Fibroblast of mammary gland (primary cell): Measurements from ENCODE around the gene TJAP1.
A peak's percentile ranks its signal among the peaks of the same experiment; 100 is the strongest.

Experiments
- DNase-seq: peaks from one replicate; pipeline ENCODE4 v3.0.0-alpha.2; 2010; ENCODE audit warnings: low read depth
- H3K4me3 ChIP-seq: 2 replicates; pipeline ENCODE4 v1.5.1; 2011; ENCODE audit warnings: low read depth, mild to moderate bottlenecking, low read length, moderate library complexity; ENCODE audit not compliant: control insufficient read depth
- CTCF ChIP-seq: conservative IDR thresholded peaks from 2 replicates; pipeline ENCODE4 v1.5.1; 2011; ENCODE audit warnings: low read depth, low read length, inconsistent platforms; ENCODE audit not compliant: control insufficient read depth, insufficient read depth

Gene TJAP1

DNA sequence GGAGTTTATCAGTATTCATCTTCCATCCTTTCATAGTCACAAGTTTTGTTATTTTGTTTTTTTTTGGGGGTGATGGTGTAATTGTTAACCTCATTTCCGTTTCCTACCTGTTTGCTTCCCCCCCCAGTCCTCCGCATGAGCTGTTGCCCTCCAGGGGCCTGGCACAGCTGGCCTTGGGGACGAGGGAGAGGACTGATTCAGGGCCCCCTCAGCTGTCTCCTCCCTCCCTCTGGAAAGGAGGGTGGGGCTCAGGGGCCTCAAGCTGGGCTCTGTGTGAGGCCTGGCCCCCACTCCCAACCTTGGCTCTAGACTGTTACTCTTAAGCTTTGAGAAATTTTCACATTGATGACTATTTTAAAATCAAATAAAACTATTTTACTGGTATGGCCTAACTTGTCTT is 28.8 kb downstream of the TJAP1 start:
- H3K4me3 ChIP-seq = no peak overlapping the region
- no peak for TF ChIP-seq CTCF
- no peak for DNase-seq

DNA sequence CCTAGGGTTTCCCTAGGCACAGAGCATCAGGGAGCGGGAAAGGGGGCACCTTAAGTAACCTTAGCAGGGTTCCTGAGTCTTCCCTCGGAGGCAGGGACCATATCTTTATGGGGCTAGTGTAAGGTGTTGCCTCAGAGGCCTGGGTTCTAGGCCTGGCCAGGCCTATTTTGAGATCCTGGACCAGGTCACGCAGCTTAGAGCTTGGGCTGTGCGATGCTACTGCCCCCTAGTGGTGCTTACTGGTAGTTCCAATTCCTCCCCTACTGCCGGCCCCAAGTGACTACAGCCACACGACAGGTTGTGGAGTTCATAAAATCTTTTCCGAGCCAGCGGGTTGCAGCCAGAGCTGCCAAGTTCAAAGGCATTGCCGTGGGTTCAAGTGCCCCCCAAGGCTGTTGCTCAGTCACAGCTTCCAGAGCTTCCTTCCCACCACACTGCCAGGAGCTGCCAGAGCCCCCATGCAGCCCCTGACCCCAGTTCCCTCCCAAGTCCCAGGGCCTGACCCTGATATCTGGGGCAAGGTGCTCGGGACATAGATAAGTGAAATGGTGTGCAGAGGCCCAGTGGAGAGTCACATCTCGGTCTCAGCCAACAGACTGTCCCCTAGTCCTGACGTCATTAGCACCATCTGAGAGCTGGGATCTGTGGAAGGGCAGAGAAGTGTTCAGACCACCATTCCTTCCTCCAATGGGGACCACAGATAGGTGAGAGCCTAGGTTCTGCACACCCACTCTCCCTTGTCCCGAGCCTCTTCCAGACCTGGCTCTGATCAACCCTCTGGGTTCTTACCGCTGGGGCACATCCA is 29.5 kb downstream of the TJAP1 start:
- peak; percentile 98 for TF ChIP-seq CTCF

GRCh38 chr6:43508481-43509141 is 31.2 kb downstream of the TJAP1 start:
- no peak for TF ChIP-seq CTCF
- DNase-seq = no peak
- no peak overlapping the region for H3K4me3 ChIP-seq

More for the DNA sequence above, 29.5 kb downstream of the TJAP1 start:
- peak; percentile 84 for DNase-seq
- H3K4me3 ChIP-seq = no peak overlapping the region

GRCh38 chr6:43509142-43509983 is 32.0 kb downstream of the TJAP1 start:
- no peak for TF ChIP-seq CTCF
- peak overlapping the region; percentile 25 for H3K4me3 ChIP-seq
- DNase-seq = no peak

DNA sequence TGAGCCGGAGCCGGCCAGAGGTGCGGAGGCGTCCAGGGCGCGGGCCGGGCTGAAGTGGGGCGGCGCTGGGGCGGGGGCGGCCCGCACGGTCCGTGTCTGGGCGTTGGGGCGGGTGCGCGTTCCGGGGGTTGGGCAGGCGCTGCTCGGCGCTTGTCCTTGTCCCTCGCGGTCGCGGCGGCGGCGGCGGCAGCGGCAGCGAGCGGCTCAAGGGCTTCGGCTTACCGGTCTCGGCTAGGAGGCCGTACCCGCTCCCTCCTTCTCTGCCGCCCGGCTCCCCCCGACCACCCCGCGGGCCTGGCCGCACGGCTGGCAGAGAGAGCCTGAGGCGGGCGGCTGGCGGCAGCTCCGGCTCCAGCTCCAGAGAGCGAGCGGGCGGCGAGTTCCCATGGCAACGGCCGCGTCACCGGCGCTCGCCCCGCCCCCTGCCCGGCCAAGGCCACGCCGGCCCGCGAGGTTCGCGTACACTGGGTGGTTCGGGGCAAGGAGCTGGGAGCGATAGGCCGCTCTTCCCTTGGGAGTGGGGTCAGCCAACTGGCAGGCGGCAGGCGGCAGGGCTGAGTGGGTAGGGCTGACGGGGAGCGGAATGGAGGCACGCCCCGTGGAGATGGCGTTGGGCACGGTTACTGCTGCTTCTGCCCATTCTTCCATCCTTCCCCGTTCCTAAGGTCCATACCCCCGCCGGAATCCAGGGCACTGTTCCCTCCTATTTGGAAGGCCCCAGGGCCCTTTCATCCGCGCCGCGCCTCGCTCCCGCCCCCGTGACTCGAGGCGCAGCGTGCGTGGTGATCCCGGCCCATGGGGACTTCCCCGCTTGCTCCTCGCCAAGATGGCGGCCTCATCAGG is 32.8 kb downstream of the TJAP1 start, which contains the start of gene LRRC73:
Gene LRRC73 (minus strand): TSS at position 363 of the 843 bp plus-strand sequence. CDS start 561 bp downstream, outside the sequence.
- H3K4me3 ChIP-seq = peak within 1 kb of the TSS; percentile 52
- peak; percentile 78 for DNase-seq
- no peak for TF ChIP-seq CTCF

GRCh38 chr6:43510827-43511163 is 33.4 kb downstream of the TJAP1 start:
- no peak for TF ChIP-seq CTCF
- DNase-seq = no peak

More at GRCh38 chr6:43510827-43511163, 33.4 kb downstream of the TJAP1 start:
- peak overlapping the region; percentile 52 for H3K4me3 ChIP-seq
